IMR-90 (cell line): ENCODE results near the gene MRGPRD.

Source experiments
- NFE2L2 ChIP-seq: fragments of 150-350 bp; IDR thresholded peaks from 2 replicates; pipeline ENCODE4 v1.6.1; 2016; ENCODE audit warnings: low read depth, mild to moderate bottlenecking, low read length
- POLR2A ChIP-seq: IDR thresholded peaks from 2 replicates; pipeline ENCODE4 v1.6.1; 2012; ENCODE audit warnings: mild to moderate bottlenecking, low read depth, low read length
- RAD21 ChIP-seq: IDR thresholded peaks from 2 replicates; pipeline ENCODE4 v1.6.1; 2012; ENCODE audit warnings: low read length, improper control_type of control experiment
- RFX5 ChIP-seq: IDR thresholded peaks from 2 replicates; pipeline ENCODE4 v1.8.0; 2012; ENCODE audit warnings: low read depth, mild to moderate bottlenecking, low read length, moderate library complexity
- SMC3 ChIP-seq: fragments of 150-350 bp; IDR thresholded peaks from 2 replicates; pipeline ENCODE4 v1.6.1; 2016; ENCODE audit warnings: low read depth, mild to moderate bottlenecking, antibody characterized with exemption, low read length, moderate library complexity
- TF ChIP-seq, protein P1 (sequence below): conservative IDR thresholded peaks from 2 replicates; pipeline ENCODE4 v1.5.1; 2012; ENCODE audit warnings: mild to moderate bottlenecking, low read depth, low read length, improper control_type of control experiment
- TF ChIP-seq, protein P2 (sequence below): fragments of 150-350 bp; IDR thresholded peaks from 2 replicates; pipeline ENCODE4 v1.6.1; 2016; ENCODE audit warnings: low read depth, mild to moderate bottlenecking, low read length, moderate library complexity, borderline replicate concordance

DNA sequence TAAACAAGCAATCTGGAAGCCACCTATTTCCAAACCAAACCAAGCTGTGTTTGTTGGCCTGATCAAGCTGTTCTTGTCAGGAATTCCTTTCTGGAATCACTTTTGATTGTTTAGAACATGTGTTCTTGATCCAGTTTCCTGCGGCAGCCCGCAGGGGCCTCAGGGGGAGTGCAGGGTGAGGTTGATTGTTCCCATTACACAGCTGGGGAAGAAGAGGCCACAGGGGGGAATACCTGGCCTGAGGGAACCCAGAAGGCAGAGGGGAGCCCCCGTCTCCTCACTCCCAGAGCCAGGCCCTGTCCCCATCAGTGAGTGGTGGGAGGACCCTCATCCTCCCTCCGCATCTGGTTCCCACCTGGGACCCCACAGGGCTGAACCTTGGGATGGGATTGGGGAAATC, 4.2 kb downstream of the MRGPRD start:
- no peak for TF ChIP-seq POLR2A
- TF ChIP-seq, protein P1, sequence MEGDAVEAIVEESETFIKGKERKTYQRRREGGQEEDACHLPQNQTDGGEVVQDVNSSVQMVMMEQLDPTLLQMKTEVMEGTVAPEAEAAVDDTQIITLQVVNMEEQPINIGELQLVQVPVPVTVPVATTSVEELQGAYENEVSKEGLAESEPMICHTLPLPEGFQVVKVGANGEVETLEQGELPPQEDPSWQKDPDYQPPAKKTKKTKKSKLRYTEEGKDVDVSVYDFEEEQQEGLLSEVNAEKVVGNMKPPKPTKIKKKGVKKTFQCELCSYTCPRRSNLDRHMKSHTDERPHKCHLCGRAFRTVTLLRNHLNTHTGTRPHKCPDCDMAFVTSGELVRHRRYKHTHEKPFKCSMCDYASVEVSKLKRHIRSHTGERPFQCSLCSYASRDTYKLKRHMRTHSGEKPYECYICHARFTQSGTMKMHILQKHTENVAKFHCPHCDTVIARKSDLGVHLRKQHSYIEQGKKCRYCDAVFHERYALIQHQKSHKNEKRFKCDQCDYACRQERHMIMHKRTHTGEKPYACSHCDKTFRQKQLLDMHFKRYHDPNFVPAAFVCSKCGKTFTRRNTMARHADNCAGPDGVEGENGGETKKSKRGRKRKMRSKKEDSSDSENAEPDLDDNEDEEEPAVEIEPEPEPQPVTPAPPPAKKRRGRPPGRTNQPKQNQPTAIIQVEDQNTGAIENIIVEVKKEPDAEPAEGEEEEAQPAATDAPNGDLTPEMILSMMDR = no peak
- no peak for TF ChIP-seq RFX5
- no peak for TF ChIP-seq NFE2L2
- TF ChIP-seq RAD21 = no peak
- TF ChIP-seq, protein P2, sequence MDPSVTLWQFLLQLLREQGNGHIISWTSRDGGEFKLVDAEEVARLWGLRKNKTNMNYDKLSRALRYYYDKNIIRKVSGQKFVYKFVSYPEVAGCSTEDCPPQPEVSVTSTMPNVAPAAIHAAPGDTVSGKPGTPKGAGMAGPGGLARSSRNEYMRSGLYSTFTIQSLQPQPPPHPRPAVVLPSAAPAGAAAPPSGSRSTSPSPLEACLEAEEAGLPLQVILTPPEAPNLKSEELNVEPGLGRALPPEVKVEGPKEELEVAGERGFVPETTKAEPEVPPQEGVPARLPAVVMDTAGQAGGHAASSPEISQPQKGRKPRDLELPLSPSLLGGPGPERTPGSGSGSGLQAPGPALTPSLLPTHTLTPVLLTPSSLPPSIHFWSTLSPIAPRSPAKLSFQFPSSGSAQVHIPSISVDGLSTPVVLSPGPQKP = no peak
- TF ChIP-seq SMC3 = no peak
